Adipocyte (in vitro differentiated cells): ENCODE data around the gene NAV2.
A peak's percentile ranks its signal among the peaks of the same experiment; 100 is the strongest.

Experiments
- DNase-seq: peaks from one replicate; pipeline ENCODE4 v3.0.0-alpha.2; 2015; ENCODE audit warnings: low read depth
- H3K27me3 ChIP-seq: replicated peaks from 2 replicates; pipeline ENCODE4 v1.7.0; 2013; ENCODE audit warnings: mild to moderate bottlenecking, low read length, moderate library complexity; ENCODE audit not compliant: control insufficient read depth, insufficient read depth
- H3K36me3 ChIP-seq: 2 replicates; pipeline ENCODE4 v1.7.0; 2013; ENCODE audit warnings: low read length, mild to moderate bottlenecking, moderate library complexity; ENCODE audit not compliant: control insufficient read depth, insufficient read depth, severe bottlenecking
- H3K4me1 ChIP-seq: 2 replicates; pipeline ENCODE4 v1.7.0; 2013; ENCODE audit warnings: mild to moderate bottlenecking, low read length, moderate library complexity; ENCODE audit not compliant: control insufficient read depth, insufficient read depth
- H3K4me3 ChIP-seq: 2 replicates; pipeline ENCODE4 v1.7.0; 2013; ENCODE audit warnings: mild to moderate bottlenecking, low read length, moderate library complexity
- H3K9ac ChIP-seq: 2 replicates; pipeline ENCODE4 v1.7.0; 2013; ENCODE audit warnings: mild to moderate bottlenecking, low read length, moderate library complexity
- H3K9me3 ChIP-seq: 2 replicates; pipeline ENCODE4 v1.7.0; 2013; ENCODE audit warnings: mild to moderate bottlenecking, low read length, moderate library complexity; ENCODE audit not compliant: control insufficient read depth

NAV2 gene

GRCh38 chr11:19805376-19805775, 92.7 kb downstream of the NAV2 start:
- Histone ChIP-seq H3K9ac (no peak overlapping the region), H3K4me1 (peaks cover 40% of the 10 kb centered on the region), H3K36me3 (no peaks in the 10 kb centered on the region), H3K9me3 (no peaks in the 10 kb centered on the region), H3K27me3 (no peaks in the 10 kb centered on the region), H3K4me3 (no peak overlapping the region)
- DNase-seq: no peak

DNA sequence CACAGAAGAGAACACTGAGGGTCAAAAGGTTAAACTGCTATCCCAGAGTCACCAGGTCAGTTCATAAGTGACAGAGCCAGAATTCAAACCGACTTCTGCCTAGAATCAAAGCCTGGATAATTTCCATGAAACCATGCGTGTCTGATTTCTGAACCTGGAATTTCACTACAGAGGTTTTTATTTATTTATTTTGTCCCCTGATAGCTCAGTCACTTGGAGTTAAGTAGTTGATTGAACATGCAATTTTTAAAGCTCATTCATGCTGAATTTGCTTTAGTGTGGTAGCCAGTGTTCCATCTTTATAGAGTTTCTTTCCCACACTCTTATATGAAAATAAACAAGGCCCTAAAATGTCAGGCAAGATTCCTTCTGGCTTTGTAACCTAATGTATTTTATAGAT, 93.2 kb downstream of the NAV2 start:
- Histone ChIP-seq H3K9me3 (no peaks in the 10 kb centered on the region), H3K27me3 (no peaks in the 10 kb centered on the region), H3K4me3 (no peak overlapping the region), H3K9ac (no peak overlapping the region), H3K4me1 (peaks cover 37% of the 10 kb centered on the region), H3K36me3 (no peaks in the 10 kb centered on the region)
- no peak for DNase-seq

- Histone ChIP-seq H3K27me3 (no peaks in the 10 kb centered on the region), H3K9ac (no peak overlapping the region), H3K4me1 (peaks cover 37% of the 10 kb centered on the region), H3K36me3 (no peaks in the 10 kb centered on the region), H3K4me3 (no peak overlapping the region), H3K9me3 (no peaks in the 10 kb centered on the region)
- DNase-seq: no peak
Observed at GRCh38 chr11:19806251-19806650, 93.6 kb downstream of the NAV2 start.

- H3K4me1 ChIP-seq: peaks cover 38% of the 10 kb centered on the region
- H3K4me3 ChIP-seq: no peak overlapping the region
- H3K36me3 ChIP-seq: no peaks in the 10 kb centered on the region
- no peak overlapping the region for H3K9ac ChIP-seq
- no peaks in the 10 kb centered on the region for H3K9me3 ChIP-seq
- no peaks in the 10 kb centered on the region for H3K27me3 ChIP-seq
- peak; percentile 28 for DNase-seq
Observed at GRCh38 chr11:19808076-19808911, 95.7 kb downstream of the NAV2 start.

- peaks cover 42% of the 10 kb centered on the region for H3K4me1 ChIP-seq
- no peaks in the 10 kb centered on the region for H3K27me3 ChIP-seq
- no peak for DNase-seq
- no peaks in the 10 kb centered on the region for H3K9me3 ChIP-seq
- no peak overlapping the region for H3K9ac ChIP-seq
- H3K36me3 ChIP-seq: no peaks in the 10 kb centered on the region
- H3K4me3 ChIP-seq: no peak overlapping the region
Observed at GRCh38 chr11:19810852-19811251, 98.2 kb downstream of the NAV2 start.

DNA sequence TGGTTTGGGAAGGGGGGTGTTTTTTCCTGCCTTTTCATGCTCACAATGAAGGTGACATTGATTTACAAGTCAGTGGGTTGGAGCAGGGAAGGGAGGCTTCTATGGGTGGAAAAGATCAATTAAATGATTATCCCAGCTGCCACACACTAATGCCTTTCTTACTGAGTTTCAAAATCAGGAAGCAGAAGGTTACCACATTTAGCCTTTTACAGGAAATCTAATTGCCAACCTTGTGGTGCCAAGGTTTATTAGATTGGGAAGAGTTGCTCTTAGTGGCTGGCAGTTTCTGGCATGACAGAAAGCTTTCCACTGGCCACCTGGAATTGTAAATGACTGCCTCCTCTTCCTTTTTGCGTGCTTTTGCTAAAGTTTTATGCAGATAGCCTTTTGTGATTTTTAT, 98.7 kb downstream of the NAV2 start:
- DNase-seq: no peak
- H3K4me3 ChIP-seq: no peak overlapping the region
- no peak overlapping the region for H3K9ac ChIP-seq
- peaks cover 48% of the 10 kb centered on the region for H3K4me1 ChIP-seq
- no peaks in the 10 kb centered on the region for H3K9me3 ChIP-seq
- H3K27me3 ChIP-seq: no peaks in the 10 kb centered on the region
- no peaks in the 10 kb centered on the region for H3K36me3 ChIP-seq

GRCh38 chr11:19812096-19812495, 99.5 kb downstream of the NAV2 start:
- Histone ChIP-seq H3K36me3 (no peaks in the 10 kb centered on the region), H3K27me3 (no peaks in the 10 kb centered on the region), H3K4me3 (no peak overlapping the region), H3K9me3 (no peaks in the 10 kb centered on the region), H3K9ac (no peak overlapping the region), H3K4me1 (peaks cover 50% of the 10 kb centered on the region)
- no peak for DNase-seq

DNA sequence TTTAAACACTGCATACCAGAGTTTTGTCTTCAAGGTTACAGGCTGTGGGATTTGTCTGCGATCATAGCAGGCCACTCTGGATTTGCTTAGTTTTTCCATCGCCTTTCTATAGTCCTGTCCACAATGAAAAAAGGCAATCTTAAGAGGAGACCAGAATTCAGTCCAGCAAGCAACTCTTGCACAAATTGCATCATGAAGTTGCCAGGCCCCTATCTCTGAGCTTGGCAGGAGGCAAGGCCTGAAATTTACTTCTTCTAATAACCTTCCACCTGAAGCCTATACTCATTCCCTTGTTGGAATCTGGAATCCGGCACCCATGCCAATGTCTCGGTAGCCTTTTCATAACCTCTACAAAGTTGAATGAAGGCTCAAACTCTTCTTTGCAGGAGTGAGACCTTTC, 100.1 kb downstream of the NAV2 start:
- Histone ChIP-seq H3K9me3 (no peaks in the 10 kb centered on the region), H3K36me3 (no peaks in the 10 kb centered on the region), H3K4me3 (no peak overlapping the region), H3K4me1 (peaks cover 57% of the 10 kb centered on the region), H3K27me3 (no peaks in the 10 kb centered on the region), H3K9ac (no peak overlapping the region)
- no peak for DNase-seq

GRCh38 chr11:19813158-19813879, 100.7 kb downstream of the NAV2 start:
- H3K4me1 ChIP-seq: peaks cover 60% of the 10 kb centered on the region
- H3K9ac ChIP-seq: no peak overlapping the region
- no peaks in the 10 kb centered on the region for H3K36me3 ChIP-seq
- H3K27me3 ChIP-seq: no peaks in the 10 kb centered on the region
- H3K9me3 ChIP-seq: no peaks in the 10 kb centered on the region
- no peak overlapping the region for H3K4me3 ChIP-seq
- no peak for DNase-seq

- Histone ChIP-seq H3K27me3 (no peaks in the 10 kb centered on the region), H3K9me3 (no peaks in the 10 kb centered on the region), H3K9ac (no peak overlapping the region), H3K4me1 (peaks cover 69% of the 10 kb centered on the region), H3K4me3 (no peak overlapping the region), H3K36me3 (no peaks in the 10 kb centered on the region)
- no peak for DNase-seq
Observed at GRCh38 chr11:19814421-19814820, 101.8 kb downstream of the NAV2 start.

GRCh38 chr11:19816040-19816439, 103.4 kb downstream of the NAV2 start:
- Histone ChIP-seq H3K9me3 (no peaks in the 10 kb centered on the region), H3K4me1 (peaks cover 79% of the 10 kb centered on the region), H3K36me3 (no peaks in the 10 kb centered on the region), H3K4me3 (no peak overlapping the region), H3K9ac (no peak overlapping the region), H3K27me3 (no peaks in the 10 kb centered on the region)
- DNase-seq: no peak
